Liver (tissue), 3 donors: ENCODE data around the gene LHFPL6.

ENCODE experiments used
- EGR1 ChIP-seq, 2 donors: IDR thresholded peaks; 2 replicates each; pipeline ENCODE4 v1.6.1; 2016 to 2018; ENCODE audit warnings: antibody characterized with exemption in 2 of 2, low read depth in 2 of 2
- GABPA ChIP-seq, 2 donors: IDR thresholded peaks in 1 of 2; conservative IDR thresholded peaks in 1 of 2; 2 replicates each; pipeline ENCODE4 v1.6.1; 2016; ENCODE audit warnings: antibody characterized with exemption in 2 of 2, mild to moderate bottlenecking in 1 of 2, moderate library complexity in 1 of 2
- JUND ChIP-seq, 2 donors: IDR thresholded peaks; 2 replicates each; pipeline ENCODE4 v1.6.1; 2016; ENCODE audit warnings: antibody characterized with exemption in 2 of 2
- MAX ChIP-seq: IDR thresholded peaks from 2 replicates; pipeline ENCODE4 v1.6.1; 2016; ENCODE audit warnings: antibody characterized with exemption
- NR2F2 ChIP-seq: IDR thresholded peaks from 2 replicates; pipeline ENCODE4 v1.6.1; 2016; ENCODE audit warnings: antibody characterized with exemption
- RAD21 ChIP-seq, 2 donors: IDR thresholded peaks; 2 replicates each; pipeline ENCODE4 v1.6.1; 2016; ENCODE audit warnings: antibody characterized with exemption in 2 of 2, mild to moderate bottlenecking in 2 of 2
- REST ChIP-seq: IDR thresholded peaks from 2 replicates; pipeline ENCODE4 v1.6.1; 2016; ENCODE audit warnings: antibody characterized with exemption, mild to moderate bottlenecking
- SP1 ChIP-seq: IDR thresholded peaks from 2 replicates; pipeline ENCODE4 v1.6.1; 2018; ENCODE audit warnings: antibody characterized with exemption, mild to moderate bottlenecking
- YY1 ChIP-seq: IDR thresholded peaks from 2 replicates; pipeline ENCODE4 v1.6.1; 2016; ENCODE audit warnings: antibody characterized with exemption, mild to moderate bottlenecking
- TF ChIP-seq, protein P1 (sequence below): fragments of 150-350 bp; IDR thresholded peaks from 2 replicates; pipeline ENCODE4 v1.5.1; 2017; ENCODE audit warnings: improper control_type of control experiment, low read depth, low read length; ENCODE audit not compliant: missing input control
- TF ChIP-seq, protein P2 (sequence below): IDR thresholded peaks from 2 replicates; pipeline ENCODE4 v1.6.1; 2016; ENCODE audit warnings: antibody characterized with exemption
- donor health status: healthy.
- donor health status: healthy.

GRCh38 chr13:39563470-39563735 is 39.6 kb downstream of the LHFPL6 start:
- TF ChIP-seq, protein P1, sequence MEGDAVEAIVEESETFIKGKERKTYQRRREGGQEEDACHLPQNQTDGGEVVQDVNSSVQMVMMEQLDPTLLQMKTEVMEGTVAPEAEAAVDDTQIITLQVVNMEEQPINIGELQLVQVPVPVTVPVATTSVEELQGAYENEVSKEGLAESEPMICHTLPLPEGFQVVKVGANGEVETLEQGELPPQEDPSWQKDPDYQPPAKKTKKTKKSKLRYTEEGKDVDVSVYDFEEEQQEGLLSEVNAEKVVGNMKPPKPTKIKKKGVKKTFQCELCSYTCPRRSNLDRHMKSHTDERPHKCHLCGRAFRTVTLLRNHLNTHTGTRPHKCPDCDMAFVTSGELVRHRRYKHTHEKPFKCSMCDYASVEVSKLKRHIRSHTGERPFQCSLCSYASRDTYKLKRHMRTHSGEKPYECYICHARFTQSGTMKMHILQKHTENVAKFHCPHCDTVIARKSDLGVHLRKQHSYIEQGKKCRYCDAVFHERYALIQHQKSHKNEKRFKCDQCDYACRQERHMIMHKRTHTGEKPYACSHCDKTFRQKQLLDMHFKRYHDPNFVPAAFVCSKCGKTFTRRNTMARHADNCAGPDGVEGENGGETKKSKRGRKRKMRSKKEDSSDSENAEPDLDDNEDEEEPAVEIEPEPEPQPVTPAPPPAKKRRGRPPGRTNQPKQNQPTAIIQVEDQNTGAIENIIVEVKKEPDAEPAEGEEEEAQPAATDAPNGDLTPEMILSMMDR: no peak
- TF ChIP-seq REST (no peak), NR2F2 (no peak), EGR1 (IDR thresholded peaks at IDR 0.05; ENCODE audit: low read depth in 2 of 2) (no peak), YY1 (no peak), GABPA (IDR thresholded peaks at IDR 0.05 in 1 of 2, conservative IDR thresholded peaks at IDR 0.05 in 1 of 2) (no peak), MAX (no peak), JUND (IDR thresholded peaks at IDR 0.05) (no peak), RAD21 (IDR thresholded peaks at IDR 0.05) (no peak), SP1 (no peak)
- TF ChIP-seq, protein P2, sequence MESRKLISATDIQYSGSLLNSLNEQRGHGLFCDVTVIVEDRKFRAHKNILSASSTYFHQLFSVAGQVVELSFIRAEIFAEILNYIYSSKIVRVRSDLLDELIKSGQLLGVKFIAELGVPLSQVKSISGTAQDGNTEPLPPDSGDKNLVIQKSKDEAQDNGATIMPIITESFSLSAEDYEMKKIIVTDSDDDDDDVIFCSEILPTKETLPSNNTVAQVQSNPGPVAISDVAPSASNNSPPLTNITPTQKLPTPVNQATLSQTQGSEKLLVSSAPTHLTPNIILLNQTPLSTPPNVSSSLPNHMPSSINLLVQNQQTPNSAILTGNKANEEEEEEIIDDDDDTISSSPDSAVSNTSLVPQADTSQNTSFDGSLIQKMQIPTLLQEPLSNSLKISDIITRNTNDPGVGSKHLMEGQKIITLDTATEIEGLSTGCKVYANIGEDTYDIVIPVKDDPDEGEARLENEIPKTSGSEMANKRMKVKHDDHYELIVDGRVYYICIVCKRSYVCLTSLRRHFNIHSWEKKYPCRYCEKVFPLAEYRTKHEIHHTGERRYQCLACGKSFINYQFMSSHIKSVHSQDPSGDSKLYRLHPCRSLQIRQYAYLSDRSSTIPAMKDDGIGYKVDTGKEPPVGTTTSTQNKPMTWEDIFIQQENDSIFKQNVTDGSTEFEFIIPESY: no peak
